HepG2 (cell line): ENCODE results near the gene NACC2. TPM values are rescaled to one million over a fixed set of nuclear protein-coding genes. Genes with fewer than 3 reads are reported as not detected.

Experiments used
- ATAC-seq: fragments of 200-7000 bp; cut with Tn5 transposase; 3 replicates; pipeline ENCODE4 v1.9.1; 2020; ENCODE audit warnings: mild to moderate bottlenecking, moderate library complexity
- BruUV-seq: library from RNA; stranded (reverse); fragments of 400-500 nt; replicated peaks from 2 replicates; lab custom pipeline; 2021; lab: Mats Ljungman, UMichigan
- CTCF ChIA-PET: fragments of 300-600 bp; formaldehyde crosslinking; extraction: SDS; loops from one replicate; lab custom pipeline; 2021; ENCODE audit warnings: low total read pairs, inconsistent platforms, low intra/inter-chr PET ratio; lab: Yijun Ruan, JAX
- POLR2A ChIA-PET: fragments of 350-600 bp; sonication (Branson Sonifier 250); formaldehyde crosslinking; loops from one replicate; lab custom pipeline; 2020; ENCODE audit warnings: antibody characterized with exemption, inconsistent platforms; lab: Yijun Ruan, JAX
- DNase-seq: peaks from one replicate; pipeline ENCODE4 v3.0.0-alpha.2; 2015; ENCODE audit warnings: low spot score
- FAIRE-seq: peaks from 3 replicates; lab custom pipeline; 2011; peaks lifted over from hg19 to GRCh38; lab: Jason Lieb, UNC
- H2AFZ ChIP-seq: one replicate; pipeline ENCODE4 v1.6.1; 2011; ENCODE audit warnings: low read length, inconsistent platforms
- H3K27ac ChIP-seq: fragments of 300-600 bp; 3 replicates; pipeline ENCODE4 v1.8.0; 2011; ENCODE audit warnings: mixed run types, mild to moderate bottlenecking, mixed read lengths, low read length, inconsistent platforms; ENCODE audit not compliant: insufficient read depth; ENCODE audit errors: extremely low read length
- H3K27me3 ChIP-seq, 2 experiments: fragments of 200-600 bp in 1 of 2; 2 replicates in 1 of 2; 3 replicates in 1 of 2; pipeline versions ENCODE4 v1.6.0 to v1.8.0; 2011; ENCODE audit warnings: low read length in 2 of 2, mild to moderate bottlenecking in 2 of 2, moderate library complexity in 2 of 2, inconsistent platforms in 1 of 2; ENCODE audit not compliant: insufficient read depth in 2 of 2, control insufficient read depth in 1 of 2
- H3K36me3 ChIP-seq, 2 experiments: fragments of 200-600 bp in 1 of 2; replicated peaks in 1 of 2; 2 replicates in 1 of 2; 3 replicates in 1 of 2; pipeline versions ENCODE4 v1.5.1 to v1.8.0; 2011; ENCODE audit warnings: low read length in 2 of 2, inconsistent platforms in 1 of 2; ENCODE audit not compliant: insufficient read depth in 2 of 2, control insufficient read depth in 1 of 2
- H3K4me1 ChIP-seq: 2 replicates; pipeline ENCODE4 v1.5.1; 2012; ENCODE audit warnings: low read length, inconsistent platforms; ENCODE audit not compliant: insufficient read depth
- H3K4me2 ChIP-seq: 2 replicates; pipeline ENCODE4 v1.6.0; 2011; ENCODE audit warnings: low read depth, low read length, inconsistent platforms
- H3K4me3 ChIP-seq, 3 experiments: fragments of 200-600 bp in 1 of 3; sonication (generic), shearing (Covaris generic) in 1 of 3; replicated peaks in 1 of 3; 2 replicates each; pipeline ENCODE4 v1.5.1; 2011 to 2016; ENCODE audit warnings: low read length in 3 of 3, inconsistent platforms in 2 of 3, low read depth in 2 of 3, mild to moderate bottlenecking in 2 of 3, control low read depth in 1 of 3, mixed read lengths in 1 of 3; ENCODE audit not compliant: insufficient read depth in 1 of 3
- H3K79me2 ChIP-seq: one replicate; pipeline ENCODE4 v1.6.1; 2011; ENCODE audit warnings: low read length, inconsistent platforms; ENCODE audit not compliant: insufficient read depth
- H3K9ac ChIP-seq: 2 replicates; pipeline ENCODE4 v1.6.0; 2011; ENCODE audit warnings: mild to moderate bottlenecking, low read depth, low read length, inconsistent platforms; ENCODE audit not compliant: insufficient read depth
- H3K9me3 ChIP-seq: 2 replicates; pipeline ENCODE4 v1.5.1; 2012; ENCODE audit warnings: mild to moderate bottlenecking, low read length
- H4K20me1 ChIP-seq: 2 replicates; pipeline ENCODE4 v1.6.0; 2011; ENCODE audit warnings: inconsistent platforms, mild to moderate bottlenecking, low read length, moderate library complexity; ENCODE audit not compliant: insufficient read depth
- ETV5 ChIP-seq: IDR thresholded peaks from 2 replicates; pipeline ENCODE4 v1.6.1; 2018; ENCODE audit warnings: missing biosample characterization, missing genetic modification reagents, inconsistent platforms, borderline replicate concordance
- HNRNPK ChIP-seq: fragments of 200-400 bp; formaldehyde crosslinking; IDR thresholded peaks from 2 replicates; pipeline ENCODE4 v1.6.1; 2018; ENCODE audit warnings: low read length, low read depth, moderate library complexity, mild to moderate bottlenecking; ENCODE audit not compliant: poor library complexity, severe bottlenecking
- HNRNPL ChIP-seq: fragments of 200-400 bp; formaldehyde crosslinking; IDR thresholded peaks from 2 replicates; pipeline ENCODE4 v1.6.1; 2017; ENCODE audit warnings: mild to moderate bottlenecking, low read depth, low read length
- HOXA3 ChIP-seq: sonication (generic); formaldehyde crosslinking; IDR thresholded peaks from 2 replicates; pipeline ENCODE4 v1.5.0; 2020; ENCODE audit warnings: missing genetic modification reagents
- KDM5B ChIP-seq: sonication (generic); formaldehyde crosslinking; IDR thresholded peaks from 2 replicates; pipeline ENCODE4 v1.4.0; 2020; ENCODE audit warnings: missing genetic modification reagents, mild to moderate bottlenecking, borderline replicate concordance
- MEIS2 ChIP-seq: sonication (generic); formaldehyde crosslinking; IDR thresholded peaks from 2 replicates; pipeline ENCODE4 v1.9.0; 2021; ENCODE audit warnings: mild to moderate bottlenecking, missing genetic modification reagents
- POLR2G ChIP-seq: fragments of 200-400 bp; formaldehyde crosslinking; IDR thresholded peaks from 2 replicates; pipeline ENCODE4 v1.6.1; 2018; ENCODE audit warnings: mild to moderate bottlenecking, low read depth, low read length, moderate library complexity
- RBM22 ChIP-seq: fragments of 200-400 bp; formaldehyde crosslinking; optimal IDR thresholded peaks from 2 replicates; pipeline ENCODE3; 2017; ENCODE audit warnings: mild to moderate bottlenecking, low read length, moderate library complexity
- SRY ChIP-seq: sonication (generic); formaldehyde crosslinking; IDR thresholded peaks from 2 replicates; pipeline ENCODE4 v1.8.0; 2022; ENCODE audit warnings: mild to moderate bottlenecking, missing genetic modification reagents
- TAF1 ChIP-seq: sonication (generic); formaldehyde crosslinking; IDR thresholded peaks from 2 replicates; pipeline ENCODE4 v1.4.0; 2020; ENCODE audit warnings: missing genetic modification reagents
- TFDP2 ChIP-seq: sonication (generic); formaldehyde crosslinking; IDR thresholded peaks from 2 replicates; pipeline ENCODE4 v1.4.0; 2020; ENCODE audit warnings: missing genetic modification reagents
- ZFP91 ChIP-seq: sonication (generic); formaldehyde crosslinking; IDR thresholded peaks from 2 replicates; pipeline ENCODE4 v1.9.0; 2022; ENCODE audit warnings: missing genetic modification reagents, mild to moderate bottlenecking, borderline replicate concordance
- ZFX ChIP-seq: sonication (generic); formaldehyde crosslinking; IDR thresholded peaks from 2 replicates; pipeline ENCODE4 v1.4.0; 2020; ENCODE audit warnings: mild to moderate bottlenecking, low read depth, missing genetic modification reagents, moderate library complexity
- ZFY ChIP-seq: sonication (generic); formaldehyde crosslinking; IDR thresholded peaks from 2 replicates; pipeline ENCODE4 v1.4.0; 2020; ENCODE audit warnings: missing genetic modification reagents
- ZNF703 ChIP-seq: sonication (generic); formaldehyde crosslinking; IDR thresholded peaks from 2 replicates; pipeline ENCODE4 v1.5.1; 2020; ENCODE audit warnings: missing genetic modification reagents, mild to moderate bottlenecking, moderate library complexity, borderline replicate concordance
- ZNF878 ChIP-seq: sonication (generic); formaldehyde crosslinking; IDR thresholded peaks from 2 replicates; pipeline ENCODE4 v1.8.1; 2023; ENCODE audit warnings: mild to moderate bottlenecking, missing genetic modification reagents, moderate library complexity
- ZNF879 ChIP-seq: sonication (generic); formaldehyde crosslinking; IDR thresholded peaks from 2 replicates; pipeline ENCODE4 v1.8.1; 2023; ENCODE audit warnings: missing genetic modification reagents
- ZNF891 ChIP-seq: sonication (generic); formaldehyde crosslinking; IDR thresholded peaks from 2 replicates; pipeline ENCODE4 v1.5.0; 2020; ENCODE audit warnings: mild to moderate bottlenecking, missing genetic modification reagents
- WGBS: methylation state at CpG from one replicate; pipeline ENCODE4 v1.1.6; 2017; ENCODE audit warnings: low lambda C conversion rate; 5-methylcytosine and 5-hydroxymethylcytosine counted together
- in situ Hi-C: cut with HindIII; loops from 2 replicates; pipeline ENCODE4 v1.10.0; 2017; ENCODE audit warnings: low pct_unique_long_range_greater_than_20kb; ENCODE audit not compliant: extremely low pct_ligation_motif_present
- intact Hi-C: fragments of 100-400 bp; cut with micrococcal nuclease; formaldehyde crosslinking; loops from one replicate; pipeline ENCODE4 v1.10.0; 2022; ENCODE audit not compliant: unreplicated experiment
- polyA plus RNA-seq, 8 experiments: library from polyadenylated mRNA; depleted of rRNA in 3 of 8; stranded (reverse) in 7 of 8; unstranded in 1 of 8; fragments of >200 nt; fragmentation: Illumina TruSeq in 4 of 8; extraction: Trizol in 4 of 8; gene quantifications; 2 replicates each; pipeline versions ENCODE4 v1.2.1 to v1.2.3, GENCODE V29; 2011 to 2016; ENCODE audit warnings: low read depth in 4 of 8, missing spikeins in 1 of 8, mixed read lengths in 1 of 8; ENCODE audit not compliant: insufficient read depth in 1 of 8
- total RNA-seq, 5 experiments: library from RNA; depleted of rRNA; stranded (reverse); fragments of >200 nt; fragmentation: Illumina TruSeq; extraction: Trizol; gene quantifications; 2 replicates each; pipeline ENCODE4 v1.2.3, GENCODE V29; 2016; ENCODE audit warnings: low read depth in 1 of 5
- TF ChIP-seq, protein P1 (sequence below): sonication (generic); formaldehyde crosslinking; IDR thresholded peaks from 2 replicates; pipeline ENCODE4 v1.4.0; 2020; ENCODE audit warnings: missing genetic modification reagents

NACC2 gene
- total and polyA plus RNA-seq, 2 of the 13 experiments (the other 11 are each of a cell fraction or from before 2014, with no cell fraction given): 5.9 to 12.3 TPM

DNA sequence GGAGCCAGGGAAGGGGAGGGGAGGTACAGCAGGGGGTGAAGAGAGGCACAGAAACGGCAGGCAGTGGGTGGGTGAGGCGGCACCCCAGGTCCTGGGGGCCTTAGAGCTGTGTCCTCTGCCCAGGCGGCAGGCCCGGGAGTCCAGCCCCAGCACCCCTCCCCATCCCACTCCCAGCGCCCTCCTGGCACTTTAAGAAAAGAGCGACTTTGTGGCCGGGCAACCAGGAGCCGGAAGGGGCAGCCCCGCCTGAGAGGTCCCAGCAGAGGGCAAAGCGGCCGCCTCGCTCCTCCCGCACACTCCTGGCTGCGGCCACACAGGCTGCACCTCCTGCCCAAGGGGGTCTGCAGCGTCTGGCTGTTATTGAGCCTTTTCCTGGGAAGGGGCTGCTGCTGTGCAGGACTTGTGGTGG is 42.6 kb downstream of the NACC2 start:
- Histone ChIP-seq H3K79me2 (peaks cover 32% of the 10 kb centered on the region), H3K27me3 (no peaks in the 10 kb centered on the region), H3K27ac (peak overlapping the region; percentile 75), H3K9ac (peak overlapping the region; percentile 68), H3K9me3 (no peaks in the 10 kb centered on the region), H3K4me3 (peak overlapping the region; percentile 49 to 72 (median 67); a peak in 5 of 6 replicates), H3K36me3 (peaks cover 11 to 21% of the 10 kb centered on the region in 2 experiments; a peak in 3 of 5 replicates), H4K20me1 (peaks cover 30% of the 10 kb centered on the region), H2AFZ (no peak overlapping the region), H3K4me2 (peak overlapping the region; percentile 93), H3K4me1 (peaks cover 33% of the 10 kb centered on the region)
- intact Hi-C loops: loop anchor here (5.0 kb wide), 3 partner anchors 40 to 60 kb away; no protein-coding TSS in a partner anchor
- BruUV-seq: no TSS peak
- ATAC-seq: peak; percentile 41
- WGBS: 0% methylated on average over 1 of the region's 15 CpGs
- no peak for FAIRE-seq
- in situ Hi-C loops: no loop called here
- ChIA-PET CTCF (no interaction called here), POLR2A (interaction anchor here (0.9 to 4.2 kb wide), 11 partner anchors 38 to 67 kb away, joined by 3 to 47 read pairs (median 9); partner anchors contain the start of genes NACC2 and TMEM250)
- peak; percentile 15 for DNase-seq
- TF ChIP-seq ZFP91 (CRISPR knock-in tag) (peak; percentile 96), HNRNPK (peak; percentile 25), TAF1 (peak; percentile 15; the same call in 1 of the 2 replicates), HNRNPL (peak; percentile 78; the same call in 1 of the 2 replicates), ZNF879 (CRISPR knock-in tag) (no peak), POLR2G (0 out of 2 replicates have a peak, but pooled peaks have one; percentile 34), ZFX (CRISPR knock-in tag) (no peak), RBM22 (no peak), ZNF891 (CRISPR knock-in tag) (0 out of 2 replicates have a peak, but pooled peaks have one; percentile 22), TFDP2 (no peak), ZFY (CRISPR knock-in tag) (peak; percentile 4; the same call in 1 of the 2 replicates), ZNF878 (CRISPR knock-in tag) (no peak), SRY (CRISPR knock-in tag) (peak; percentile 61; the same call in 1 of the 2 replicates), ETV5 (CRISPR knock-in tag) (peak; percentile 21; the same call in 1 of the 2 replicates), HOXA3 (CRISPR knock-in tag) (0 out of 2 replicates have a peak, but pooled peaks have one; percentile 13), MEIS2 (CRISPR knock-in tag) (peak; percentile 9; the same call in 1 of the 2 replicates), KDM5B (CRISPR knock-in tag) (peak; percentile 43; the same call in 1 of the 2 replicates), ZNF703 (CRISPR knock-in tag) (no peak)
- TF ChIP-seq, protein P1, sequence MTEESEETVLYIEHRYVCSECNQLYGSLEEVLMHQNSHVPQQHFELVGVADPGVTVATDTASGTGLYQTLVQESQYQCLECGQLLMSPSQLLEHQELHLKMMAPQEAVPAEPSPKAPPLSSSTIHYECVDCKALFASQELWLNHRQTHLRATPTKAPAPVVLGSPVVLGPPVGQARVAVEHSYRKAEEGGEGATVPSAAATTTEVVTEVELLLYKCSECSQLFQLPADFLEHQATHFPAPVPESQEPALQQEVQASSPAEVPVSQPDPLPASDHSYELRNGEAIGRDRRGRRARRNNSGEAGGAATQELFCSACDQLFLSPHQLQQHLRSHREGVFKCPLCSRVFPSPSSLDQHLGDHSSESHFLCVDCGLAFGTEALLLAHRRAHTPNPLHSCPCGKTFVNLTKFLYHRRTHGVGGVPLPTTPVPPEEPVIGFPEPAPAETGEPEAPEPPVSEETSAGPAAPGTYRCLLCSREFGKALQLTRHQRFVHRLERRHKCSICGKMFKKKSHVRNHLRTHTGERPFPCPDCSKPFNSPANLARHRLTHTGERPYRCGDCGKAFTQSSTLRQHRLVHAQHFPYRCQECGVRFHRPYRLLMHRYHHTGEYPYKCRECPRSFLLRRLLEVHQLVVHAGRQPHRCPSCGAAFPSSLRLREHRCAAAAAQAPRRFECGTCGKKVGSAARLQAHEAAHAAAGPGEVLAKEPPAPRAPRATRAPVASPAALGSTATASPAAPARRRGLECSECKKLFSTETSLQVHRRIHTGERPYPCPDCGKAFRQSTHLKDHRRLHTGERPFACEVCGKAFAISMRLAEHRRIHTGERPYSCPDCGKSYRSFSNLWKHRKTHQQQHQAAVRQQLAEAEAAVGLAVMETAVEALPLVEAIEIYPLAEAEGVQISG (CRISPR knock-in tag): no peak
